Gastroesophageal sphincter (tissue), 3 donors: ENCODE data around the gene GZMM.

ENCODE experiments used
- EP300 ChIP-seq: sonication (generic); formaldehyde crosslinking; IDR thresholded peaks from one replicate; pipeline ENCODE4 v1.6.1; 2017; ENCODE audit warnings: antibody characterized with exemption, mild to moderate bottlenecking
- POLR2A ChIP-seq, 2 donors: fragments of 450-650 bp; IDR thresholded peaks; one replicate each; pipeline ENCODE4 v1.6.1; 2017; ENCODE audit warnings: antibody characterized with exemption in 2 of 2, mild to moderate bottlenecking in 2 of 2, moderate library complexity in 1 of 2
- POLR2AphosphoS5 ChIP-seq: sonication (generic); formaldehyde crosslinking; IDR thresholded peaks from one replicate; pipeline ENCODE4 v1.6.1; 2017; ENCODE audit warnings: antibody characterized with exemption
- TF ChIP-seq, protein P1 (sequence below), 4 experiments: fragments of 200-600 bp in 2 of 4; fragments of 450-650 bp in 2 of 4; sonication (generic) in 1 of 4; IDR thresholded peaks; one replicate each; pipeline ENCODE4 v1.5.1; 2017 to 2019; ENCODE audit warnings: antibody characterized with exemption in 4 of 4, mild to moderate bottlenecking in 2 of 4, moderate library complexity in 2 of 4

DNA sequence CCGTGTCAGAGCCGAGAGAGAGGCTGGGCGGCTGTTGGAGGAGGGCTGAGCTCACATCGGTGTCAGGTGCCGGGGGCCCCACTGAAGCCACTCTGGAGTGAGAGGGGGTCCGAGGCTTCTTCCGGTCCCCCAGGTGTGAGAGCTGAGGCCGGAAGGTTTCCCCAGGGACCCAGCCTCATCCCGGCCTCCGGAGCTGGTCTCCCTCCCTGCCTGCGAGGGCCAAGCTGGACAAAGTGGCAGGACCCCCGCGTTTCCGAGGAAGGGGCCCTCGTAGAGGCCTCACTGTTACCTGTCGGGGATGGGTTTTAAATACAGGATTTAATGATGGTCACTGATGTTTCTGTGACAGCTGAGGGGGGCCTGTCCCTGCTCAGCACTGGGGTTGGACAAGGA is 52.4 kb downstream of the GZMM start:
- TF ChIP-seq POLR2A (IDR thresholded peaks at IDR 0.05) = no peak
- TF ChIP-seq, protein P1, sequence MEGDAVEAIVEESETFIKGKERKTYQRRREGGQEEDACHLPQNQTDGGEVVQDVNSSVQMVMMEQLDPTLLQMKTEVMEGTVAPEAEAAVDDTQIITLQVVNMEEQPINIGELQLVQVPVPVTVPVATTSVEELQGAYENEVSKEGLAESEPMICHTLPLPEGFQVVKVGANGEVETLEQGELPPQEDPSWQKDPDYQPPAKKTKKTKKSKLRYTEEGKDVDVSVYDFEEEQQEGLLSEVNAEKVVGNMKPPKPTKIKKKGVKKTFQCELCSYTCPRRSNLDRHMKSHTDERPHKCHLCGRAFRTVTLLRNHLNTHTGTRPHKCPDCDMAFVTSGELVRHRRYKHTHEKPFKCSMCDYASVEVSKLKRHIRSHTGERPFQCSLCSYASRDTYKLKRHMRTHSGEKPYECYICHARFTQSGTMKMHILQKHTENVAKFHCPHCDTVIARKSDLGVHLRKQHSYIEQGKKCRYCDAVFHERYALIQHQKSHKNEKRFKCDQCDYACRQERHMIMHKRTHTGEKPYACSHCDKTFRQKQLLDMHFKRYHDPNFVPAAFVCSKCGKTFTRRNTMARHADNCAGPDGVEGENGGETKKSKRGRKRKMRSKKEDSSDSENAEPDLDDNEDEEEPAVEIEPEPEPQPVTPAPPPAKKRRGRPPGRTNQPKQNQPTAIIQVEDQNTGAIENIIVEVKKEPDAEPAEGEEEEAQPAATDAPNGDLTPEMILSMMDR (IDR thresholded peaks at IDR 0.05) = no peak
- no peak for TF ChIP-seq EP300
- no peak for TF ChIP-seq POLR2AphosphoS5
